Ishikawa (cell line): Measurements from ENCODE around the gene RPS6KA2.

Experiments
- FOXM1 ChIP-seq: IDR thresholded peaks from 2 replicates; pipeline ENCODE4 v1.6.1; 2012; ENCODE audit warnings: low read depth, borderline replicate concordance
- RAD21 ChIP-seq: IDR thresholded peaks from 2 replicates; pipeline ENCODE4 v1.6.1; 2012; ENCODE audit warnings: low read depth
- TAF1 ChIP-seq: IDR thresholded peaks from 2 replicates; pipeline ENCODE4 v1.6.1; 2012; ENCODE audit warnings: low read depth, mild to moderate bottlenecking
- TF ChIP-seq, protein P1 (sequence below): IDR thresholded peaks from 2 replicates; pipeline ENCODE4 v1.6.1; 2012; ENCODE audit warnings: low read depth, mild to moderate bottlenecking

DNA sequence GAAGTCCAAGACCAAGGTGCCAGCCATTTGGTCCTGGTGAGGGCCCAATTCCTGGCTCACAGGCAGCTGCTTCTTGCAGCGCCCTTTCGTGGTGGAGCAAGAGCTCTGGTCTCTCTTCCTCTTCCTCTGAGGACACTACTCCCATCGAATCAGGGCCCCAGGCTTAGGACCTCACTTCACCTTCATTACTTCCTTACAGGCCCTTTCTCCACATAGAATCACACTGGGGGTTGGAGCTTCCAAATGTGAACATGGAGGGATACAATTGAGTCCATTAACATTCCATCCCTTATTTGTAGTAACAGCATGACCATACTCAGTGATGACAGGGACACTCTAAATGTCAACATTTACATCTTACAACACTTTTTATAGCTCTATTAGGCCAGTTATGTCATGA is 42.9 kb downstream of the RPS6KA2 start:
- TF ChIP-seq TAF1, result no peak
- no peak for TF ChIP-seq FOXM1
- TF ChIP-seq, protein P1, sequence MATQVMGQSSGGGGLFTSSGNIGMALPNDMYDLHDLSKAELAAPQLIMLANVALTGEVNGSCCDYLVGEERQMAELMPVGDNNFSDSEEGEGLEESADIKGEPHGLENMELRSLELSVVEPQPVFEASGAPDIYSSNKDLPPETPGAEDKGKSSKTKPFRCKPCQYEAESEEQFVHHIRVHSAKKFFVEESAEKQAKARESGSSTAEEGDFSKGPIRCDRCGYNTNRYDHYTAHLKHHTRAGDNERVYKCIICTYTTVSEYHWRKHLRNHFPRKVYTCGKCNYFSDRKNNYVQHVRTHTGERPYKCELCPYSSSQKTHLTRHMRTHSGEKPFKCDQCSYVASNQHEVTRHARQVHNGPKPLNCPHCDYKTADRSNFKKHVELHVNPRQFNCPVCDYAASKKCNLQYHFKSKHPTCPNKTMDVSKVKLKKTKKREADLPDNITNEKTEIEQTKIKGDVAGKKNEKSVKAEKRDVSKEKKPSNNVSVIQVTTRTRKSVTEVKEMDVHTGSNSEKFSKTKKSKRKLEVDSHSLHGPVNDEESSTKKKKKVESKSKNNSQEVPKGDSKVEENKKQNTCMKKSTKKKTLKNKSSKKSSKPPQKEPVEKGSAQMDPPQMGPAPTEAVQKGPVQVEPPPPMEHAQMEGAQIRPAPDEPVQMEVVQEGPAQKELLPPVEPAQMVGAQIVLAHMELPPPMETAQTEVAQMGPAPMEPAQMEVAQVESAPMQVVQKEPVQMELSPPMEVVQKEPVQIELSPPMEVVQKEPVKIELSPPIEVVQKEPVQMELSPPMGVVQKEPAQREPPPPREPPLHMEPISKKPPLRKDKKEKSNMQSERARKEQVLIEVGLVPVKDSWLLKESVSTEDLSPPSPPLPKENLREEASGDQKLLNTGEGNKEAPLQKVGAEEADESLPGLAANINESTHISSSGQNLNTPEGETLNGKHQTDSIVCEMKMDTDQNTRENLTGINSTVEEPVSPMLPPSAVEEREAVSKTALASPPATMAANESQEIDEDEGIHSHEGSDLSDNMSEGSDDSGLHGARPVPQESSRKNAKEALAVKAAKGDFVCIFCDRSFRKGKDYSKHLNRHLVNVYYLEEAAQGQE, result no peak
- no peak for TF ChIP-seq RAD21
